HuH-7 (cell line): Measurements from ENCODE around the gene BCAS1.

Experiments
- DNase-seq: peaks from one replicate; pipeline ENCODE4 v3.0.0; 2011; ENCODE audit warnings: low spot score

The BCAS1 gene

DNA sequence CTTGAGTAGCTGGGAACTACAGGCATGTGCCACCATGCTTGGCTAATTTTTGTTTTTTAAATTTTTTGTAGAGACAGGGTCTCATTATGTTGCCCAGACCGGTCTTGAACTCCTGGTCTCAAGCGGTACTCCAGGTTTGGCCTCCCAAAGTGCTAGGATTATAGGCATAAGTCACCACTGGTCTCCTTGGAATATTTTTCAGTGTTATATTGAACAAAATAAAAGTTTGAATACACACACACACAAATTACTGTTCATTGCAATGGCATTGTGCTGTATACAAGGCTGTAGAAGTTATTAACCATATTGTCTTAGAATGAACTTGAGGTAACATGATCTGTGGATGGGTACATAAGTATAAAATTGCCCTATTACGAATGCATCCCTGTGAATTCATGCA lies 166.1 kb downstream of the BCAS1 start:
- no peak for DNase-seq

DNA sequence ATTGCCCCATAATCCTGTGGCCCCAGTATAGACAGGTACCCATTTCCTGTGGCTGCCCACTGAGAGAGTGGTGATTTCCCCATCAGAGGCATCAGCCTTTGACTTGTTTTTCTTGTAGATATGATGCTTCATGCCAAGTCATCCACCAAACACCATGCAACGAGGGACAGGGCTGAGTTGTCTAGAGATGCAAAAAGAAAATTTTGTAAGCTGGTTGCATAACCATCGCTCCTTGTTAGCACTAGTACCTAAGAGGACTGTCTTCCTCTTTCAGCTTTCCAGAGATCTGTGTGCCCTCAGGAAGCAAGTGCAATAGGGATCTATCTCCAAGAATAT lies 166.8 kb downstream of the BCAS1 start:
- no peak for DNase-seq

DNA sequence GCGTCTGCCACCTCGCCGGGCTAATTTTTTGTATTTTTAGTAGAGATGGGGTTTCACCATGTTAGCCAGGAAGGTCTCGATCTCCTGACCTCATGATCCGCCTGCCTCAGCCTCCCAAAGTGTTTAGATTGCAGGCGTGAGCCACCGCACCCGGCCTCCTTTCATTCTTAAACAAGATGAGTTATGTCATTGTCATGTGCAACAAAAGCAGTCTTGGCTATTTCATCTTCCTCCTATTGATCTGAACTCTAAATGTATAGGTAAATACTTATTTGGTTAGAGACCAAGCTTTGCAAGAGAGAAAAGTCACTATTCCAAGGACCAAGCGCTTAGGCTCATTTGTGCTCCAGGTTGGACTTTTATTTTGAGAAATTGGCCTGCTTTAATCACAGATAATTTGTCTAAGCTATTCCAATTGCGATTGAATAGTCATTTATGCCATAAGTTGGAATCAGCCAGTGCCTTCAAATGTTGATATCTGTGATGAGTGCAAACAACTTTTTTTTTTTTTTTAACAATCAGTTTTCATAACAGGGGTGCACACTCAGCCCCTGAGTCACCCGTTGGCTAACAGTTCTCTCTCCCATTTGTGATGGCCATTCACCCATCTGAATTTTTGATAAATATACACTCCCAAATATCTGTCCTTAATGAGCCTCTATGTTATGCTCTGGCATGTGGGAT lies 167.3 kb downstream of the BCAS1 start:
- no peak for DNase-seq

DNA sequence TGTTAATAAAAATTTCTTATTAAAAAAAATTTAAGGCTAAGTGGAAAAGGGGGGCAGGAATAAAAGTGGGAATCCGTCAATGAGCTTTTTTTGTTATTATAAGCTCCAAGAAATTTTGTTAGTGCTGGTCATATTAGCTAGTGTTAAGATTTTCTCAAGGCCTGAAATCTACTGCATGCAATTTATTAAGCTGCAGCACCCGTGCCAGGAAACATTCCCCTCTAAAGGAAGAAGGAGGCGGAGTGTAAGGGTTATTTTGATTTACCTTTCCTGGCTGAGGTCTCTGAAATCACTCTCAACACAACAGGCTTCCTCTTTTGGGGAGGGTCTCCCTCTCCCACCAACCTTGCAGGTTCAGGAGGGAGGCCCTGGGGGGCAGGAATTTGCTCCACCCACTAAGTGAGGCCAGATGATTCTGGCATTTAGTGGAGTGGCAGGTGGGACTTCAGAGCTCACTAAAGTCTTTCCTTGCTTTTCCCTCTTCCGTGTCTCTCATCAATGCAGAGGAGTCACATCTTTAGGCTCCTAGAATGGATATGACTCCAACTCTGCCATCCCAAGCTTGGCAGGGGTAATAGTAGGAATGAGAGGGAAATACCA lies 168.8 kb downstream of the BCAS1 start:
- DNase-seq, result no peak

DNA sequence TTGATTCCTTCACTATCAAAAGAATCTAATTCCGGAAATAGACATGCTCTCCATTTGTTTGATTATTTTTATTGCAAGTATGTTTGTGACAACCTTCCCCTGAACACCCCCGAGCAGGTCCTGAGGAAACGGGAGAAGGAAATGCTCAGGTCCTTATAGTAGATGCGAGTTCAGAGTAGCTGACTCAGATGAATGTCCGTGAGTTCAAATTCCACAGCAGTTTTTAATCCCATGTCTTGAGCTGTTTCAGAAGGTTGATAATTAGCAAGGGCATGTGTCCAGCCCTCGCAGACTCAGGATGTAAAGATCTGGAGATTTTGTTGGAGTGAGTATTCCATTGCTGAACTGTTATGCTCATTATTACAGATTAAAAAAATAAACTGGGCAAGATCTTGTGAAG lies 169.3 kb downstream of the BCAS1 start:
- DNase-seq, result no peak

DNA sequence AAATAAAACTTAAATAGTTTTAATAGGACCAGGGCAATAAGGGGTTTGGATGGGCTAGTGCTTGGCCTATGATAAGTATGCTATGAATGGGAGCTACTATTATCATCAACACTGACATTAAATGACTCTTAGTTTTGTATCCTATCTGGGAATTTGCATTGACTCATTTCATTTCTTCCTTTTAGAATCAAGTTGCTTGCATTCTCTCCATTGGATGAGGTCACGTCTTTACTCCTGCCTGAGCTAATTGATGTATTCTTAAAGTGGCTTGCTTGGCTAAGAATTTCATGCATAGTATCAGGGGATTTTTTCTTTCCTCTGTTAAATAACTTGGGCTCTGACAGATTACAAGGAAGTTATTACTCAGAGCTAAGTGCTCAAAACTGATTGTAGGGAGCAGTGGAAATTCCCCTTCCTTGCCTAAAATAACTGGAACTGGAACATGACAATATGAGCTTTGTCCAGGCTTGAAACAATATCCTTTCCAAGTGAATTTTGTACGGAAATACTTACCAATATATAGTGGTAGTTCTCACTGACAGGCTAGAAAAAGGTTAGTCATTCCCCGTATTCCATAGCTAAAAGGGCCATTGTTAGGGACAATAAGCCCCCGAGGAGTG lies 169.9 kb downstream of the BCAS1 start:
- DNase-seq, result no peak

DNA sequence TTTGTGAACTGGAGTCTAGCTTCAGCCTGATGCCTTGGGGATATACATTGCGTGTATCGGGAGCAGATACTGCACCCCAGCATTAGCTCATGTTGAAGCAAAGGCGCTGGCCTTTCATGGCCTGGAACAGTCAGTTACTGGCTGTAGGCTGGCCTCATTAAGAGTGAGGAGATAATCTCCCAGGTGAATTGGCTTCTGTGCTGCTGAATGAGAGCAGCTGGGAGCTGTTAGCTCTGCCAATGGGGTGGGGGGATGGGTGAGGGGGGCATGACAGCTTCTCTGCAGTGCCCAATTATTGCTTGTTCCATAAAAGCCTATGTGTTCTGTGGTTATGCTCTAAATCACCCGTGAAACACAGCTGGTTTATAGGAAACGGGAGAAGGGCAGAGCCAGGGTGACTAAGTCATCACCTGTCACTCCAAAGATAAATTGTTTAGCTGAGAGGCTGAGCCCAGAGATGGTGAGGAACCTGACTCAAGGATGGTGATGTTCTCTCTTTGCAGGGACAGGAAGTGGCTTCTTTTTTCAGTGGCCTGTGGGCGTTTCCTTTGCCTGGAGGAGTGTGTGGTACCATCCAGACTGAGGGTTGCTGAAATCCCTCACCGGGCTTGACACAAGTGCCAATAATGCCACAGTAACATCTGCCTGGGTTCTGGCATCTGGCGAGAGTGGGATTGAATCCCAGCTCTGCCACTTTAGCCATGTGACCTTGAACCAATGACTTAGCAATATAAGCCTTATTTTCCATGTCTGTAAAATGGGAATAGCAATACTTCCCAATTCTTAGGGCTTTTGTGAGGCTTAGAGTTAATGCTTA lies 170.8 kb downstream of the BCAS1 start:
- no peak for DNase-seq

DNA sequence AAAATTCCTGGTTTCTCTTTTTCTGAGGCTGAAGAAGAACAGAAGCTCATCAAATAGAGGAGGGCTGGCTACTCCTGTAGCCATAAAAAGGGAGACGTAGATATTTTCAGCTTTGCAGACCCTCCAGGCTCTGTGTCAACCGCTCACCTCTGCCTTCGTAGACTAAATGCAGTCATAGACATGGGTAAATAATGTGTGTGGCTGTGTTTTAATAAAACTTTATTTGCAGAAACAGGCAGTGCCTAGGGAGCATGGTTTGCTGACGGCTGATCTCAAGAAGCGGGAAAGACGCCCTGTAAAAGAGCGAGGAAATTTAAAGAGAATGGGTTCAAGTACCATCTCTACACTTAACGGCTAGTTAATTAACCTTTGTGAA lies 171.8 kb downstream of the BCAS1 start:
- no peak for DNase-seq

DNA sequence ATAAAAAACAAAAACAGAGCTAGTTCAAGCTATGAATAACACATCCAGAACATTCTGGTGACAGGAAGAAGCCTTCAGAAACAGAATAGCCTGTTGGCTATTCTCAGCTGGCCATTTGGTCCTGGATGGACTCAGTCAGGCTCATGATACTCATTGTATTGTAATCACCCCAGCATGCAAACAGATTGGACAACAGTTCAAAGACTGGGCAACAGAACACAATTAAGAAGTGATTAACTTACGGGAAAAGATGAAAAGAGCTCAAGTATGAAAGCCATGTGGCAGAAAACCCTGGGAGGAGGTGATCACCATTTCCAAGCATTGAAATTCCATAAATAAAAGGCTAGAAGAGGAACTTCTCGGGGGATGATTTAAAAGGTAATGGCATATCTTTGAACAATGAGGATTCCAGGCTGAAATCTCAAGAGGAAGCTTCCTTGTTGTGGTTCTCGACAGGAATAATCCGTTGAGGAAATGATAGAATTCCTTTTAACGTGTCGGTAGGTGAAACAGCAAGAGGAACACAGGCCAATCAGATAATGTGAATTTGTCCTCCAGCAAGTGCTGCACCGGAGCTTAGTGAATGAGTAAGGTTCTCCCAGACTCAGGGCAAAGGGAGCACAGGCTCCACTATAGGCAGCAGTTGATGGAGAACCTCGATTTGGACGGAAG lies 172.4 kb downstream of the BCAS1 start:
- no peak for DNase-seq

DNA sequence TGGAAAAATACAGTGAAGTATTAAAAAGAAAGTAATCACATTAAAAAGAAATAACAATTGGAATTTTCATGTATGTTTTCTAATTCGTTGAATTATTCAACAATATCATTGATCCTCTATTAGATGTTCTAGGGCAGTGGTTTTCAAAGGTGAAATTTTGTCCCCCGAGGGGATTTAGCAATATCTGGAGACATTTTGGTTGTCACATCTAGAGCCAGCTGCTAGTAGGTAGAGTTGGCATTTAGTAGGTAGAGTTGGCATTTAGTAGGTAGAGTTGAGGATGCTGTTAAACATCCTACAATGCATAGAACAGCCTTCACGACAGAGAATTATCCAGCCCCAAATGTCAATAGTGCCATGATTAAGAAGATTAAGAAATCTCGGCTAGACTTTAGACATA lies 173.7 kb downstream of the BCAS1 start:
- no peak for DNase-seq

DNA sequence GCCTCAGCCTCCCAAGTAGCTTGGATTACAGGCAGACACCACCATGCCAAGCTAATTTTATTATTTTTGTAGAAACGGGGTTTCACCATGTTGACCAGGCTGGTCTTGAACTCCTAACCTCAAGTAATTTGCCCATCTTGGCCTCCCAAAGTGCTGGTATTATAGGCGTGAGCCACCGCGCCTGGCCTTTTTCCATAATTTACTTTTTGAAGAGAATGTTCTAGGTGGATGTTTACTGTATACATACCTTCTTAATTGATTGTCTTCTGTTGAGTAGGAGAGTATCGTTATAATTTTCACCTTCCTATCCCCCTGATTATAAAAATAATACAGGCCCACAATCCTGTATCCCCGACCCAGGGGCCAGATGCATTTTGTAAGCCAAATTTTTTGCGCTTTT lies 174.4 kb downstream of the BCAS1 start:
- DNase-seq, result no peak

DNA sequence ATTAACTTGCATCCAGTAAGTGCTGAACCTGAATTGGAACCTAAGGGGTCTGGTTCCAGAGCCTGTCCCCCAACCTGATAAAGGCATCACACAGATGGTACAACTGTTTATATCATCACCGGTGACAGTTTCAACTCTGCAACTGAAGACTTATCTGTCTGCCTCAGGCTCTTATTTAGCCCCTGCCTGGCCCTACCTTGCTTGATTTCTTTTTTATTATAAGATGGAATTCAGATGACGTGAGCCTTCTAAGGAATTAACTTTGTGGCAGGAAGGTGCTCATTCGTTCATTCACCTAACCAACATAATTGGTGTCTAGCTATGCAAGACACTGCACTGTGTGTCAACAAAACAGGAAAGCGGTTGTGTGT lies 175.0 kb downstream of the BCAS1 start:
- DNase-seq, result no peak

DNA sequence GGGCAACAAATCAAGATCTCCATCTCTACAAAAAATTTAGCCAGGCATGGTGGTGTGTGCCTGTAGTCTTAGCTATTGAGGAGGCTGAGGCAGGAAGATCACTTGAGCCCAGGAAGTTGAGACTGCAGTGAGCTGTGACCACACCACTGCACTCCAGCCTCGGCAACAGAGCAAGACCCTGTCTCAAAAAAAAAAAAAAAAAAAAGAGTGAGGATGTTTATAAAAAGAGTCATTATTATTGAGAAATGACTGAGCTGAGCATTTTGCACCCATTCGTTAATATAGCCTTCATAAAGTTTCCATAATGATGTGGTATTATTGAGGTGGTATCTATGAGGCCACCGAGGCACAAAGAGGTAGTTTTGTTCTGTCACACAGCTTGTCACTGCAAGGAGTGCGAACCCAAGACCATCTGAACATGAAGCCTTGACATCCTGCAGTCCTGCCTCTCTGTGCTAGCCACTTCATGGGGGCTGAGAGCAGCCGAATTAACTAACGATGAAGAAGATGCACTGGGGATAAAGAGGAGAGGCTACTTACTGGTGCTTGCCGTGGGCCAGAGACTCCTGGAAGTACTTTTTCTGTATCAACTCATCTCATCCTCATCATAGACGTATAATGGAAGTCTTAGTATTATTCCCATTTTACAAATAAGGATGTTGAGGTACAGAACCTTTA lies 175.5 kb downstream of the BCAS1 start:
- DNase-seq, result no peak
